GM04503 (cell line): ENCODE data around the gene GDPD4.

ENCODE experiments used
- DNase-seq: peaks from one replicate; pipeline ENCODE4 v3.0.0-alpha.2; 2012; ENCODE audit warnings: low read depth

The GDPD4 gene

GRCh38 chr11:77204754-77205466 is 96.6 kb downstream of the GDPD4 start:
- no peak for DNase-seq

- DNase-seq, result no peak
Observed at GRCh38 chr11:77203901-77204753, 97.4 kb downstream of the GDPD4 start.

- DNase-seq, result no peak
Observed at GRCh38 chr11:77202941-77203900, 98.3 kb downstream of the GDPD4 start.

- no peak for DNase-seq
Observed at GRCh38 chr11:77201991-77202841, 99.3 kb downstream of the GDPD4 start.

- no peak for DNase-seq
Observed at GRCh38 chr11:77201370-77201769, 100.1 kb downstream of the GDPD4 start.

- DNase-seq, result no peak
Observed at GRCh38 chr11:77200351-77201268, 100.9 kb downstream of the GDPD4 start.

- DNase-seq, result no peak
Observed at GRCh38 chr11:77199137-77199745, 102.2 kb downstream of the GDPD4 start.

GRCh38 chr11:77198440-77198849 is 103.0 kb downstream of the GDPD4 start:
- DNase-seq, result no peak

- no peak for DNase-seq
Observed at GRCh38 chr11:77197626-77198320, 103.7 kb downstream of the GDPD4 start.

- DNase-seq, result no peak
Observed at GRCh38 chr11:77196961-77197360, 104.5 kb downstream of the GDPD4 start.

- no peak for DNase-seq
Observed at GRCh38 chr11:77195071-77195755, 106.3 kb downstream of the GDPD4 start.

- DNase-seq, result no peak
Observed at GRCh38 chr11:77193911-77194830, 107.3 kb downstream of the GDPD4 start.

GRCh38 chr11:77193167-77193566 is 108.3 kb downstream of the GDPD4 start:
- DNase-seq, result no peak

GRCh38 chr11:77191823-77192495 is 109.5 kb downstream of the GDPD4 start:
- no peak for DNase-seq

GRCh38 chr11:77191429-77191822 is 110.1 kb downstream of the GDPD4 start:
- DNase-seq, result no peak

GRCh38 chr11:77190331-77191075 is 111.0 kb downstream of the GDPD4 start:
- no peak for DNase-seq
